Thymus (tissue), 11 donors: Measurements from ENCODE around the gene TBC1D5. TPM values are rescaled to one million over a fixed set of nuclear protein-coding genes. Genes with fewer than 3 reads are reported as not detected.
"Not testable (repeated sequence)": the region's sequence is repeated elsewhere in the genome, so short reads cannot be mapped to it uniquely, and the experiment has no call there.

ENCODE experiments used
- DNase-seq, 9 donors: peaks; one replicate each; pipeline ENCODE4 v3.0.0-alpha.2; 2013; ENCODE audit warnings: low spot score in 9 of 9, low read depth in 6 of 9, missing footprints in 1 of 9
- H3K27ac ChIP-seq, 2 donors: one replicate each; pipeline ENCODE4 v1.5.1; 2013; ENCODE audit warnings: control low read depth in 1 of 2, low read depth in 1 of 2, low read length in 1 of 2, mild to moderate bottlenecking in 1 of 2, moderate library complexity in 1 of 2
- H3K27me3 ChIP-seq, 2 donors: one replicate each; pipeline ENCODE4 v1.5.1; 2013; ENCODE audit warnings: low read length in 1 of 2; ENCODE audit not compliant: control insufficient read depth in 2 of 2, insufficient read depth in 1 of 2
- H3K36me3 ChIP-seq, 2 donors: one replicate each; pipeline ENCODE4 v1.5.1; 2013; ENCODE audit warnings: low read length in 1 of 2, mild to moderate bottlenecking in 1 of 2, moderate library complexity in 1 of 2; ENCODE audit not compliant: control insufficient read depth in 2 of 2, insufficient read depth in 2 of 2
- H3K4me1 ChIP-seq, 2 donors: one replicate each; pipeline ENCODE4 v1.5.1; 2013; ENCODE audit warnings: low read length in 2 of 2; ENCODE audit not compliant: control insufficient read depth in 2 of 2, insufficient read depth in 2 of 2
- H3K4me3 ChIP-seq, 2 donors: one replicate each; pipeline ENCODE4 v1.5.1; 2013; ENCODE audit warnings: low read length in 2 of 2, control low read depth in 1 of 2, mild to moderate bottlenecking in 1 of 2
- H3K9me3 ChIP-seq, 2 donors: one replicate each; pipeline ENCODE4 v1.5.1; 2013; ENCODE audit warnings: low read length in 1 of 2, mild to moderate bottlenecking in 1 of 2; ENCODE audit not compliant: control insufficient read depth in 2 of 2, insufficient read depth in 1 of 2
- WGBS: extraction: QIAGEN DNeasy Blood & Tissue Kit; methylation state at CpG from one replicate; pipeline ENCODE4 v1.1.7; 2013; 5-methylcytosine and 5-hydroxymethylcytosine counted together
- polyA plus RNA-seq: library from polyadenylated mRNA; stranded (reverse); fragments of 200-250 nt; gene quantifications from one replicate; pipeline ENCODE4 v1.2.3, GENCODE V29; 2013
- total RNA-seq: library from RNA; stranded (reverse); fragments of 120-200 nt; gene quantifications from one replicate; pipeline ENCODE4 v1.2.4, GENCODE V29; 2013
- donor health status: healthy.

The TBC1D5 gene
- total and polyA plus RNA-seq, 2 donors = 8.9 to 37.3 TPM

DNA sequence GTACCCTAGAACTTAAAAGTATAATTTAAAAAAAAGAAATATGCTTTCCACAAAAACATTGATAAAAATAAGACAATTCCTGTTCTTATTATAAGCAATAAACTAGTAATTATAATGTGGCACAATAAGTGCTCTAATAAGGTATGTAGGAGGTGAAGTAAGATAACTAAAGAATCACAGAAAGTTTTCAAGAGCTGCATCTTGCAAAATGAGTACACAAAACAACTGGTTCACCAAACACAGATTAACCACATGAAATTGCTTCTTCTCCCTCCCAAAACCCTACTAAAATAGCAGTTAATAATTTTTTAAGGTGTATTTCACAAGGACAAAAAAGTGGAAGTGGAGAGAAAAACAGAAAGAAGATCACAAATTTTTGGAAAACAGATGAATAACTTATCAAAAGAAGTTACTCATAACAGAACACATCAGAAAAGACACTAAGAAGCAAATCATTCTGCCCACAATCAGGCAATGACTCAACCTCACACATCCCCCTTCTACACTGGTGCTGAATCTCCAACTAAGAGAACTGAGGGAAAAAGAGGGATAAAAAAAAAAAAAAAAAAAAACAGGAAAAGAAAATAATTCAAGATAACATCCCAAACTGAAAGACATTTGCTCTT lies 64.2 kb downstream of the TBC1D5 start:
- Histone ChIP-seq H3K4me3 (no peak overlapping the region), H3K27me3 (no peaks in the 10 kb centered on the region), H3K27ac (no peak overlapping the region), H3K4me1 (no peaks in the 10 kb centered on the region), H3K36me3 (no peaks in the 10 kb centered on the region), H3K9me3 (no peaks in the 10 kb centered on the region)
- DNase-seq = no peak

DNA sequence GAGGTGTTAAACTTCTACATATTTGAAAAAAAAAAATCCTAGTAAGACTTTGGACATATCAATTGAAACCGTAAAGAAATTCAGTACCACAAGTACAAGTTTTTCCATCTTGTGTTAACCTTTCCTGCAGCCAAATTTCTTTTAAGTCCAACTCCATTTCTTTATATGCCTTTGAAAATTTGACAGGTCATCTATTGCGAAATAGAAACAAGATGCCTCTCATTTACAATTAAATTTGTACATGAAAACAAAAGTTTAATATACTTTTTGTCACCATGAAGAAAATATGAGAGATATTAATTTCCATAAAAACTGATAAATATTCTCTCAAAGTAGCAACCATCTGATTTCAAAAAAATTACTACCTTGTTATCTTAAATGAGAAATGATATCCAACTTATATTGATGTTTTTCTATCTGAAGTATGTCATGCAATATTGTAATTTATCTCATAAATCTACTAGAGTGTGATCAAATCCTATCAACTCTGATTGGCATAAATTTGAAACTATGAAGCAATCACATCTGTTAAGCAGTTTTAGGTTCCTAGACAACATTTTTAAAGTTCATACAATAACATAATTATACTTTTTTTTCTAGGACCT lies 68.2 kb downstream of the TBC1D5 start:
- no peak overlapping the region for H3K27ac ChIP-seq
- 77% methylated on average over 2 of the region's 2 CpGs for WGBS
- no peak for DNase-seq
- H3K4me3 ChIP-seq = no peak overlapping the region
- no peaks in the 10 kb centered on the region for H3K36me3 ChIP-seq
- H3K27me3 ChIP-seq = no peaks in the 10 kb centered on the region
- H3K4me1 ChIP-seq = no peaks in the 10 kb centered on the region
- H3K9me3 ChIP-seq = no peaks in the 10 kb centered on the region

DNA sequence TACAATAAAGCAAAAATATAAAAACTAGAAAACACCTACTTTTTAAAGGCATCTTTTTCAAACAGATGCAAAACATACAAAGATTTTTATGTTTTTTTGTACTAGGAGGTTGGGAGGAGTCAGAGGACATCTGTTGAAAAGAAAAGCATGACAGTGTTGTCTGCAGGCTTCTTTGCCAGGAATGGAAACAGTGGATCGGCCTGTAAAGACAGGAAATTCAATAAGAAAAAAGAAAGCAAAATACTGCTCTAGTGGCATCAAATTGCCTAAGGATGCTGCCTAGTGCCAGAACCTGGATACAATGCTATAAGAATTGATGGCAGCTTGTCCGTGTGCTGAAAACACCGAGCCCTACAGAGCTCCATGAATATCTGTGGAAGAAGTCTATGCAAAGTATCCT lies 69.9 kb downstream of the TBC1D5 start:
- 90% methylated on average over 3 of the region's 3 CpGs for WGBS
- no peaks in the 10 kb centered on the region for H3K36me3 ChIP-seq
- H3K27ac ChIP-seq = no peak overlapping the region
- no peaks in the 10 kb centered on the region for H3K4me1 ChIP-seq
- H3K4me3 ChIP-seq = no peak overlapping the region
- no peaks in the 10 kb centered on the region for H3K27me3 ChIP-seq
- H3K9me3 ChIP-seq = no peaks in the 10 kb centered on the region
- DNase-seq = no peak

DNA sequence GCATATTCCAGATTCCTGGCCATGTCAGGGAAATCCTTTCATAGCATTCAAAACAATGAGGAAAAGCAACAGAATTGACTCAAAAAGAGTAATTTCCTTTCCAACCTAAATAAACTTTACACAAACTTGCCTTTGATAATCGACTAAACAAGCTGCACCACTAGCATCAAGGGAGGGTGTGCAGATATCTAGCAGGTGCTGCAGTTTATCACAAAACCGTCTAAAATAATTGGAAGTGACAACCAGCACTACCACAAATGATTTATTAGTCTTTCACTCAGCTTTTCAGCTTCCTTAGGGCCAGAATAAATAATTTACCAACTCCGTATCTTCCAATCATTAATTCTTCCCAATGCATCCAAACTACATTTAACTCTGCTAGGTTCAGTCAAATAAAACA lies 71.7 kb downstream of the TBC1D5 start:
- WGBS = 77% methylated on average over 3 of the region's 3 CpGs
- no peak overlapping the region for H3K27ac ChIP-seq
- no peak for DNase-seq
- H3K27me3 ChIP-seq = no peaks in the 10 kb centered on the region
- H3K4me3 ChIP-seq = no peak overlapping the region
- H3K36me3 ChIP-seq = no peaks in the 10 kb centered on the region
- H3K9me3 ChIP-seq = no peaks in the 10 kb centered on the region
- H3K4me1 ChIP-seq = no peaks in the 10 kb centered on the region

DNA sequence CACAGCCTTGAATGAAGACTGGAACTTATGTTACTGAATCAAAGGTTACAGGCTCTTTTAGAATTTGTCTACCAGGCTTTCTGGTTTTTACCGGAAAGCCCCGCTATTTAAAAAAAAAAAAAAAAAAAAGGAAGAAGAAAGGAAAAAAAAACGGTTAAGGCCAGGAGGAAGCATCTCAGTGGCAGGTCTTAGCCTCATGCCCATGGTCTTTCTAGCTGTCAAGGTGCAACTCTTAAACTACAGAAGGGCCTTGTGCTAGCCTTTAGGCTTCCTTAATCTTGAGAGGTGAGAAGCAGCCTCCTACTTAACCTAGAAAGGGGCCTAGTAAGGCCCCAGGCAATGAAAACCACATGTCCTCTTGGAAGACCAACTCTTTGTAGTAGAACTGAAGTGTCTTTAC lies 77.5 kb downstream of the TBC1D5 start:
- Histone ChIP-seq H3K36me3 (no peaks in the 10 kb centered on the region), H3K4me3 (no peak overlapping the region), H3K4me1 (peaks cover 0 to 3% of the 10 kb centered on the region in 2 donors), H3K27me3 (no peaks in the 10 kb centered on the region), H3K27ac (no peak overlapping the region), H3K9me3 (no peaks in the 10 kb centered on the region)
- DNase-seq = peak in 1 of 9 donors; percentile 14
- 30% methylated on average over 3 of the region's 3 CpGs for whole genome bisulfite sequencing

- H3K4me1 ChIP-seq = no peaks in the 10 kb centered on the region
- H3K4me3 ChIP-seq = no peak overlapping the region
- no peaks in the 10 kb centered on the region for H3K27me3 ChIP-seq
- no peak overlapping the region for H3K27ac ChIP-seq
- H3K36me3 ChIP-seq = no peaks in the 10 kb centered on the region
- no peak for DNase-seq
- H3K9me3 ChIP-seq = no peaks in the 10 kb centered on the region
- 89% methylated on average over 1 of the region's 1 CpG for WGBS
Measured at GRCh38 chr3:17656264-17656663, 86.2 kb downstream of the TBC1D5 start.

DNA sequence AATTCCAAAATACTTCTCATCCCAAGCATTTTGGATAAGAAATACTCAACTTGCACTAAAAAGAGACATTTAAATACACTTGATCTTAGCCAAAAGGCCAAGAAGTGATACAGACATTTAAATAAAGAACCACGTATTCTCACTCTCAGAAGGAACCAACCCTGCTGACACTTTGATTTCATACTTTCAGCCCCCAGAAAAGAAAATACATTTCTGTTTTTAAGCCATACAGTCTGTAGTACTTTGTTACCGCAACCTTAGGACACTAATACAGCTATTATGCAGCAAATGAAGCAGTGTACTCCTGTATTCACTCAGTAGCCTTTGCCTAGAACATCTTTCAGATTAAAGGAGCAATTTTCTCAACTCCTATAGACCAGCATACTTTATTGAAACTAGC lies 86.7 kb downstream of the TBC1D5 start:
- no peaks in the 10 kb centered on the region for H3K9me3 ChIP-seq
- no peaks in the 10 kb centered on the region for H3K27me3 ChIP-seq
- no peaks in the 10 kb centered on the region for H3K4me1 ChIP-seq
- no peaks in the 10 kb centered on the region for H3K36me3 ChIP-seq
- no peak overlapping the region for H3K4me3 ChIP-seq
- no peak for DNase-seq
- no peak overlapping the region for H3K27ac ChIP-seq
- 71% methylated on average over 2 of the region's 2 CpGs for WGBS

GRCh38 chr3:17649748-17650147 lies 92.7 kb downstream of the TBC1D5 start:
- H3K36me3 ChIP-seq, H3K27ac ChIP-seq, H3K4me1 ChIP-seq, H3K9me3 ChIP-seq, H3K27me3 ChIP-seq, DNase-seq, H3K4me3 ChIP-seq: not testable (repeated sequence)
- 99% methylated on average over 4 of the region's 4 CpGs for WGBS

DNA sequence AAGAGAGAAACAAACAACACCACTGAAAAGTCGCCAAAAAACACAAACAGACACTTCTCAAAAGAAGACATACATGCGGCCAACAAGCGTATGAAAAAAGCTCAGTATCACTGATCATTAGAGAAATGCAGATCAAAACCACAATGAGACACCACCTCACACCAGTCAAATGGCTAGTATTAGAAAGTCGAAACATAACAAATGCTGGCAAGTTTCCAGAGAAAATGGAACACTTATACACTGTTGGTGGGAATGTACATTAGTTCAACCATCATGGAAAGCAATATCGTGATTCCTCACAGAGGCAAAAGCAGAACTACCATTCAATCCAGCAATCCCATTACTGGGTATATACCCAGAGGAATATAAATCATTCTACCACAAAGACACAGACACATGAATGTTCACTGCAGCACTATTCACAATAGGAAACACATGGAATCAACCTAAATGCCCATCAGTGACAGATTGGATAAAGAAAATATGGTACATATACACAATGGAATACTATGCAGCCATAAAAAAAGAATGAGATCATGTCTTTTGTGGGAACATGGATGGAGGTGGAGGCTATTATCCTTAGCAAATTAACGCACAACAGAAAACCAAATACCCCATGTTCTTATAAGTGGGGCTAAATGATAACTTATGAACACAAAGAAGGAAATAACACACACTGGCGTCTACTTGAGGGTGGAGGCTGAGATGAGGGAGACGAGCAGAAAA lies 93.6 kb downstream of the TBC1D5 start:
- H3K4me1 ChIP-seq, H3K27me3 ChIP-seq, H3K9me3 ChIP-seq, H3K27ac ChIP-seq, H3K36me3 ChIP-seq, H3K4me3 ChIP-seq, DNase-seq: not testable (repeated sequence)
- WGBS = 98% methylated on average over 8 of the region's 8 CpGs
